HG02970 (cell line): ENCODE results near the gene LRRC8B.

Experiments
- ATAC-seq: cut with Tn5 transposase; IDR thresholded peaks from one replicate; pipeline ENCODE4 v1.9.1; 2021; ENCODE audit warnings: mild to moderate bottlenecking, moderate library complexity, moderate number of reproducible peaks; ENCODE audit not compliant: unreplicated experiment, low FRiP score

The LRRC8B gene

GRCh38 chr1:89605692-89606091 lies 81.1 kb downstream of the LRRC8B start:
- no peak for ATAC-seq

GRCh38 chr1:89606227-89606980 lies 81.8 kb downstream of the LRRC8B start:
- no peak for ATAC-seq

GRCh38 chr1:89607156-89607555 lies 82.5 kb downstream of the LRRC8B start:
- no peak for ATAC-seq

GRCh38 chr1:89607586-89608318 lies 83.1 kb downstream of the LRRC8B start:
- no peak for ATAC-seq

- ATAC-seq: no peak
Observed at GRCh38 chr1:89608319-89608983, 83.8 kb downstream of the LRRC8B start.

- no peak for ATAC-seq
Observed at GRCh38 chr1:89608984-89609725, 84.5 kb downstream of the LRRC8B start.

- ATAC-seq: no peak
Observed at GRCh38 chr1:89609781-89610456, 85.3 kb downstream of the LRRC8B start.

GRCh38 chr1:89610457-89611011 lies 85.9 kb downstream of the LRRC8B start:
- no peak for ATAC-seq

- ATAC-seq: peak; percentile 95
Observed at GRCh38 chr1:89611721-89612120, 87.1 kb downstream of the LRRC8B start.

- no peak for ATAC-seq
Observed at GRCh38 chr1:89613928-89614327, 89.3 kb downstream of the LRRC8B start.

- ATAC-seq: no peak
Observed at GRCh38 chr1:89615676-89616598, 91.3 kb downstream of the LRRC8B start.

GRCh38 chr1:89616844-89617627 lies 92.4 kb downstream of the LRRC8B start:
- no peak for ATAC-seq

- ATAC-seq: no peak
Observed at GRCh38 chr1:89620664-89621063, 96.0 kb downstream of the LRRC8B start.

- ATAC-seq: no peak
Observed at GRCh38 chr1:89622895-89623294, 98.3 kb downstream of the LRRC8B start.

GRCh38 chr1:89624314-89624713 lies 99.7 kb downstream of the LRRC8B start:
- no peak for ATAC-seq

GRCh38 chr1:89624715-89625323 lies 100.2 kb downstream of the LRRC8B start:
- no peak for ATAC-seq

- ATAC-seq: no peak
Observed at GRCh38 chr1:89627596-89627962, 103.0 kb downstream of the LRRC8B start.

- no peak for ATAC-seq
Observed at GRCh38 chr1:89629146-89629545, 104.5 kb downstream of the LRRC8B start.
